HEK293 (cell line): ENCODE data around the gene SH3BP2.

Experiments used
- CTCF ChIA-PET: fragments of 350-600 bp; formaldehyde crosslinking; extraction: SDS; loops from one replicate; lab custom pipeline; 2021; ENCODE audit warnings: antibody characterized with exemption; lab: Yijun Ruan, JAX
- POLR2A ChIA-PET: fragments of 300-600 bp; formaldehyde crosslinking; extraction: SDS; loops from one replicate; lab custom pipeline; 2020; ENCODE audit warnings: antibody characterized with exemption, inconsistent platforms; lab: Yijun Ruan, JAX
- H3K27ac ChIP-seq: fragments of 200-500 bp; sonication (Bioruptor generic); 2 replicates; pipeline ENCODE4 v1.5.1; 2014; ENCODE audit warnings: low read depth, low read length, control low read depth, inconsistent platforms; ENCODE audit errors: extremely low read depth
- H3K36me3 ChIP-seq, 2 experiments: fragments of 200-500 bp in 1 of 2; sonication (Bioruptor generic) in 1 of 2; 1 replicate in 1 of 2; 2 replicates in 1 of 2; pipeline ENCODE4 v1.5.1; 2014 to 2017; ENCODE audit warnings: inconsistent platforms in 2 of 2, low read length in 2 of 2; ENCODE audit not compliant: control insufficient read depth in 2 of 2, insufficient read depth in 1 of 2
- H3K4me1 ChIP-seq: fragments of 200-500 bp; sonication (Bioruptor generic); 2 replicates; pipeline ENCODE4 v1.5.1; 2014; ENCODE audit warnings: mild to moderate bottlenecking, low read length, inconsistent platforms; ENCODE audit not compliant: control insufficient read depth, insufficient read depth
- H3K4me3 ChIP-seq: 2 replicates; pipeline ENCODE4 v1.5.1; 2011; ENCODE audit warnings: low read depth, mild to moderate bottlenecking, control low read depth, low read length, moderate library complexity
- H3K9me3 ChIP-seq: fragments of 200-500 bp; sonication (Bioruptor generic); 2 replicates; pipeline ENCODE4 v1.5.1; 2014; ENCODE audit warnings: low read depth, low read length, inconsistent platforms; ENCODE audit not compliant: control insufficient read depth, insufficient read depth
- GLIS2 ChIP-seq: fragments of 450-650 bp; formaldehyde crosslinking; IDR thresholded peaks from 2 replicates; pipeline ENCODE4 v1.5.1; 2016; ENCODE audit warnings: missing biosample characterization, missing genetic modification characterization
- KLF1 ChIP-seq: fragments of 450-650 bp; formaldehyde crosslinking; IDR thresholded peaks from 2 replicates; pipeline ENCODE4 v1.5.1; 2016; ENCODE audit warnings: missing biosample characterization, missing genetic modification characterization
- KLF9 ChIP-seq: fragments of 450-650 bp; formaldehyde crosslinking; IDR thresholded peaks from 2 replicates; pipeline ENCODE4 v1.5.1; 2016; ENCODE audit warnings: missing biosample characterization, missing genetic modification characterization, low read depth
- MZF1 ChIP-seq: fragments of 450-650 bp; formaldehyde crosslinking; IDR thresholded peaks from 2 replicates; pipeline ENCODE4 v1.5.1; 2017; ENCODE audit warnings: missing biosample characterization, missing genetic modification characterization, borderline replicate concordance
- PRDM10 ChIP-seq: fragments of 450-650 bp; formaldehyde crosslinking; IDR thresholded peaks from 2 replicates; pipeline ENCODE4 v1.5.1; 2016; ENCODE audit warnings: missing biosample characterization, missing genetic modification characterization
- ZBTB1 ChIP-seq: fragments of 450-650 bp; formaldehyde crosslinking; IDR thresholded peaks from 2 replicates; pipeline ENCODE4 v1.5.1; 2016; ENCODE audit warnings: missing biosample characterization, missing genetic modification characterization
- ZBTB7A ChIP-seq: fragments of 450-650 bp; formaldehyde crosslinking; IDR thresholded peaks from 2 replicates; pipeline ENCODE4 v1.5.1; 2016; ENCODE audit warnings: low read depth, missing biosample characterization, missing genetic modification characterization
- ZFHX2 ChIP-seq: fragments of 450-650 bp; formaldehyde crosslinking; conservative IDR thresholded peaks from 2 replicates; pipeline ENCODE4 v1.5.1; 2016; ENCODE audit warnings: missing biosample characterization, missing genetic modification characterization
- ZNF112 ChIP-seq: fragments of 450-650 bp; formaldehyde crosslinking; IDR thresholded peaks from 2 replicates; pipeline ENCODE4 v1.5.0; 2017; ENCODE audit warnings: missing biosample characterization, missing genetic modification characterization
- ZNF324 ChIP-seq: fragments of 450-650 bp; formaldehyde crosslinking; IDR thresholded peaks from 2 replicates; pipeline ENCODE4 v1.5.1; 2016; ENCODE audit warnings: missing biosample characterization, missing genetic modification characterization
- ZNF777 ChIP-seq: fragments of 450-650 bp; formaldehyde crosslinking; IDR thresholded peaks from 2 replicates; pipeline ENCODE4 v1.5.1; 2017; ENCODE audit warnings: missing biosample characterization, missing genetic modification characterization, borderline replicate concordance
- ZNF785 ChIP-seq: fragments of 450-650 bp; formaldehyde crosslinking; IDR thresholded peaks from 2 replicates; pipeline ENCODE4 v1.5.1; 2016; ENCODE audit warnings: missing biosample characterization, missing genetic modification characterization
- TF ChIP-seq, protein P1 (sequence below): fragments of 450-650 bp; formaldehyde crosslinking; IDR thresholded peaks from 2 replicates; pipeline ENCODE4 v1.5.1; 2016; ENCODE audit warnings: missing biosample characterization, missing genetic modification characterization
- TF ChIP-seq, protein P2 (sequence below): fragments of 450-650 bp; formaldehyde crosslinking; IDR thresholded peaks from 2 replicates; pipeline ENCODE4 v1.5.1; 2016; ENCODE audit warnings: missing biosample characterization, missing genetic modification characterization
- TF ChIP-seq, protein P3 (sequence below): fragments of 450-650 bp; formaldehyde crosslinking; IDR thresholded peaks from 2 replicates; pipeline ENCODE4; 2016; ENCODE audit warnings: missing biosample characterization, missing genetic modification characterization
- TF ChIP-seq, protein P4 (sequence below): fragments of 450-650 bp; formaldehyde crosslinking; conservative IDR thresholded peaks from 2 replicates; pipeline ENCODE4 v1.5.1; 2016; ENCODE audit warnings: low read depth, missing biosample characterization, missing genetic modification characterization
- TF ChIP-seq, protein P5 (sequence below): fragments of 450-650 bp; formaldehyde crosslinking; IDR thresholded peaks from 2 replicates; pipeline ENCODE4 v1.5.1; 2016; ENCODE audit warnings: missing biosample characterization, missing genetic modification characterization
- TF ChIP-seq, protein P6 (sequence below): fragments of 450-650 bp; formaldehyde crosslinking; optimal IDR thresholded peaks from 2 replicates; pipeline ENCODE3; 2016; ENCODE audit warnings: missing biosample characterization, mild to moderate bottlenecking, missing genetic modification characterization

SH3BP2 gene

GRCh38 chr4:2754848-2755819 is 37.8 kb upstream of the SH3BP2 start:
- Histone ChIP-seq H3K27ac (no peak overlapping the region; the same call in 1 of the 2 replicates), H3K9me3 (no peaks in the 10 kb centered on the region), H3K36me3 (peaks cover 0 to 11% of the 10 kb centered on the region in 2 experiments; a peak in 1 of 3 replicates), H3K4me1 (no peaks in the 10 kb centered on the region), H3K4me3 (peak overlapping the region; percentile 64)
- CTCF ChIA-PET = interaction anchor here (0.6 to 1.1 kb wide), 4 partner anchors 9 to 199 kb away, joined by 3 to 4 read pairs (median 3); no protein-coding TSS in a partner anchor
- POLR2A ChIA-PET = interaction anchor here (1.1 kb wide), 1 partner anchor 17 kb away, joined by 3 read pairs; no protein-coding TSS in a partner anchor
- TF ChIP-seq ZBTB7A (tag by site-specific recombination) (0 out of 2 replicates have a peak, but pooled peaks have one; percentile 15), GLIS2 (tag by site-specific recombination) (peak; percentile 33; the same call in 1 of the 2 replicates), KLF9 (tag by site-specific recombination) (peak; percentile 37; the same call in 1 of the 2 replicates), ZNF112 (tag by site-specific recombination) (no peak), MZF1 (tag by site-specific recombination) (no peak), KLF1 (tag by site-specific recombination) (0 out of 2 replicates have a peak, but pooled peaks have one; percentile 10), ZNF785 (tag by site-specific recombination) (no peak), ZBTB1 (tag by site-specific recombination) (no peak), PRDM10 (tag by site-specific recombination) (no peak), ZNF324 (tag by site-specific recombination) (no peak), ZNF777 (tag by site-specific recombination) (no peak), ZFHX2 (no peak)
- TF ChIP-seq, protein P1, sequence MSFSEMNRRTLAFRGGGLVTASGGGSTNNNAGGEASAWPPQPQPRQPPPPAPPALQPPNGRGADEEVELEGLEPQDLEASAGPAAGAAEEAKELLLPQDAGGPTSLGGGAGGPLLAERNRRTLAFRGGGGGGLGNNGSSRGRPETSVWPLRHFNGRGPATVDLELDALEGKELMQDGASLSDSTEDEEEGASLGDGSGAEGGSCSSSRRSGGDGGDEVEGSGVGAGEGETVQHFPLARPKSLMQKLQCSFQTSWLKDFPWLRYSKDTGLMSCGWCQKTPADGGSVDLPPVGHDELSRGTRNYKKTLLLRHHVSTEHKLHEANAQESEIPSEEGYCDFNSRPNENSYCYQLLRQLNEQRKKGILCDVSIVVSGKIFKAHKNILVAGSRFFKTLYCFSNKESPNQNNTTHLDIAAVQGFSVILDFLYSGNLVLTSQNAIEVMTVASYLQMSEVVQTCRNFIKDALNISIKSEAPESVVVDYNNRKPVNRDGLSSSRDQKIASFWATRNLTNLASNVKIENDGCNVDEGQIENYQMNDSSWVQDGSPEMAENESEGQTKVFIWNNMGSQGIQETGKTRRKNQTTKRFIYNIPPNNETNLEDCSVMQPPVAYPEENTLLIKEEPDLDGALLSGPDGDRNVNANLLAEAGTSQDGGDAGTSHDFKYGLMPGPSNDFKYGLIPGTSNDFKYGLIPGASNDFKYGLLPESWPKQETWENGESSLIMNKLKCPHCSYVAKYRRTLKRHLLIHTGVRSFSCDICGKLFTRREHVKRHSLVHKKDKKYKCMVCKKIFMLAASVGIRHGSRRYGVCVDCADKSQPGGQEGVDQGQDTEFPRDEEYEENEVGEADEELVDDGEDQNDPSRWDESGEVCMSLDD (tag by site-specific recombination) = peak; percentile 35; the same call in 1 of the 2 replicates
- TF ChIP-seq, protein P2, sequence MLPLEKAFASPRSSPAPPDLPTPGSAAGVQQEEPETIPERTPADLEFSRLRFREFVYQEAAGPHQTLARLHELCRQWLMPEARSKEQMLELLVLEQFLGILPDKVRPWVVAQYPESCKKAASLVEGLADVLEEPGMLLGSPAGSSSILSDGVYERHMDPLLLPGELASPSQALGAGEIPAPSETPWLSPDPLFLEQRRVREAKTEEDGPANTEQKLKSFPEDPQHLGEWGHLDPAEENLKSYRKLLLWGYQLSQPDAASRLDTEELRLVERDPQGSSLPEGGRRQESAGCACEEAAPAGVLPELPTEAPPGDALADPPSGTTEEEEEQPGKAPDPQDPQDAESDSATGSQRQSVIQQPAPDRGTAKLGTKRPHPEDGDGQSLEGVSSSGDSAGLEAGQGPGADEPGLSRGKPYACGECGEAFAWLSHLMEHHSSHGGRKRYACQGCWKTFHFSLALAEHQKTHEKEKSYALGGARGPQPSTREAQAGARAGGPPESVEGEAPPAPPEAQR (tag by site-specific recombination) = no peak
- TF ChIP-seq, protein P3, sequence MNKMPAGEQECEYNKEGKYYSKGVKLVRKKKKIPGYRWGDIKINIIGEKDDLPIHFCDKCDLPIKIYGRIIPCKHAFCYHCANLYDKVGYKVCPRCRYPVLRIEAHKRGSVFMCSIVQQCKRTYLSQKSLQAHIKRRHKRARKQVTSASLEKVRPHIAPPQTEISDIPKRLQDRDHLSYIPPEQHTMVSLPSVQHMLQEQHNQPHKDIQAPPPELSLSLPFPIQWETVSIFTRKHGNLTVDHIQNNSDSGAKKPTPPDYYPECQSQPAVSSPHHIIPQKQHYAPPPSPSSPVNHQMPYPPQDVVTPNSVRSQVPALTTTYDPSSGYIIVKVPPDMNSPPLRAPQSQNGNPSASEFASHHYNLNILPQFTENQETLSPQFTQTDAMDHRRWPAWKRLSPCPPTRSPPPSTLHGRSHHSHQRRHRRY = no peak
- TF ChIP-seq, protein P4, sequence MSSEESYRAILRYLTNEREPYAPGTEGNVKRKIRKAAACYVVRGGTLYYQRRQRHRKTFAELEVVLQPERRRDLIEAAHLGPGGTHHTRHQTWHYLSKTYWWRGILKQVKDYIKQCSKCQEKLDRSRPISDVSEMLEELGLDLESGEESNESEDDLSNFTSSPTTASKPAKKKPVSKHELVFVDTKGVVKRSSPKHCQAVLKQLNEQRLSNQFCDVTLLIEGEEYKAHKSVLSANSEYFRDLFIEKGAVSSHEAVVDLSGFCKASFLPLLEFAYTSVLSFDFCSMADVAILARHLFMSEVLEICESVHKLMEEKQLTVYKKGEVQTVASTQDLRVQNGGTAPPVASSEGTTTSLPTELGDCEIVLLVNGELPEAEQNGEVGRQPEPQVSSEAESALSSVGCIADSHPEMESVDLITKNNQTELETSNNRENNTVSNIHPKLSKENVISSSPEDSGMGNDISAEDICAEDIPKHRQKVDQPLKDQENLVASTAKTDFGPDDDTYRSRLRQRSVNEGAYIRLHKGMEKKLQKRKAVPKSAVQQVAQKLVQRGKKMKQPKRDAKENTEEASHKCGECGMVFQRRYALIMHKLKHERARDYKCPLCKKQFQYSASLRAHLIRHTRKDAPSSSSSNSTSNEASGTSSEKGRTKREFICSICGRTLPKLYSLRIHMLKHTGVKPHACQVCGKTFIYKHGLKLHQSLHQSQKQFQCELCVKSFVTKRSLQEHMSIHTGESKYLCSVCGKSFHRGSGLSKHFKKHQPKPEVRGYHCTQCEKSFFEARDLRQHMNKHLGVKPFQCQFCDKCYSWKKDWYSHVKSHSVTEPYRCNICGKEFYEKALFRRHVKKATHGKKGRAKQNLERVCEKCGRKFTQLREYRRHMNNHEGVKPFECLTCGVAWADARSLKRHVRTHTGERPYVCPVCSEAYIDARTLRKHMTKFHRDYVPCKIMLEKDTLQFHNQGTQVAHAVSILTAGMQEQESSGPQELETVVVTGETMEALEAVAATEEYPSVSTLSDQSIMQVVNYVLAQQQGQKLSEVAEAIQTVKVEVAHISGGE = no peak
- TF ChIP-seq, protein P5, sequence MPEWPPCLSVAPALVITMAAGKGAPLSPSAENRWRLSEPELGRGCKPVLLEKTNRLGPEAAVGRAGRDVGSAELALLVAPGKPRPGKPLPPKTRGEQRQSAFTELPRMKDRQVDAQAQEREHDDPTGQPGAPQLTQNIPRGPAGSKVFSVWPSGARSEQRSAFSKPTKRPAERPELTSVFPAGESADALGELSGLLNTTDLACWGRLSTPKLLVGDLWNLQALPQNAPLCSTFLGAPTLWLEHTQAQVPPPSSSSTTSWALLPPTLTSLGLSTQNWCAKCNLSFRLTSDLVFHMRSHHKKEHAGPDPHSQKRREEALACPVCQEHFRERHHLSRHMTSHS = no peak
- TF ChIP-seq, protein P6, sequence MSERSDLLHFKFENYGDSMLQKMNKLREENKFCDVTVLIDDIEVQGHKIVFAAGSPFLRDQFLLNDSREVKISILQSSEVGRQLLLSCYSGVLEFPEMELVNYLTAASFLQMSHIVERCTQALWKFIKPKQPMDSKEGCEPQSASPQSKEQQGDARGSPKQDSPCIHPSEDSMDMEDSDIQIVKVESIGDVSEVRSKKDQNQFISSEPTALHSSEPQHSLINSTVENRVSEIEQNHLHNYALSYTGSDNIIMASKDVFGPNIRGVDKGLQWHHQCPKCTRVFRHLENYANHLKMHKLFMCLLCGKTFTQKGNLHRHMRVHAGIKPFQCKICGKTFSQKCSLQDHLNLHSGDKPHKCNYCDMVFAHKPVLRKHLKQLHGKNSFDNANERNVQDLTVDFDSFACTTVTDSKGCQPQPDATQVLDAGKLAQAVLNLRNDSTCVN (tag by site-specific recombination) = no peak
